Endothelial cell of umbilical vein (primary cell): ENCODE results near the gene CHST3. TPM values are rescaled to one million over a fixed set of nuclear protein-coding genes. Genes with fewer than 3 reads are reported as not detected.

ENCODE experiments used
- BruUV-seq: library from RNA; stranded (reverse); fragments of 400-500 nt; replicated peaks from 2 replicates; lab custom pipeline; 2021; lab: Mats Ljungman, UMichigan
- CTCF ChIA-PET: fragments of 300-600, 350-600 bp; sonication (Branson Sonifier 250); formaldehyde crosslinking; loops from one replicate; lab custom pipeline; 2021; ENCODE audit warnings: antibody characterized with exemption, inconsistent platforms; lab: Charles Lee
- POLR2A ChIA-PET: fragments of 300-600, 350-600 bp; sonication (Branson Sonifier 250); formaldehyde crosslinking; loops from one replicate; lab custom pipeline; 2021; ENCODE audit warnings: antibody characterized with exemption, inconsistent platforms; lab: Charles Lee
- DNase-seq: peaks from one replicate; pipeline ENCODE4 v3.0.0-alpha.2; 2011; ENCODE audit warnings: low read depth, low spot score
- FAIRE-seq: peaks from 2 replicates; lab custom pipeline; 2011; peaks lifted over from hg19 to GRCh38; lab: Jason Lieb, UNC
- H2AFZ ChIP-seq: 2 replicates; pipeline ENCODE4 v1.6.0; 2012; ENCODE audit warnings: low read depth, low read length, control low read depth, inconsistent platforms
- H3K27ac ChIP-seq: 2 replicates; pipeline ENCODE4 v1.5.1; 2011; ENCODE audit warnings: low read depth, mild to moderate bottlenecking, control low read depth, low read length, moderate library complexity; ENCODE audit not compliant: insufficient read depth
- H3K27me3 ChIP-seq, 2 experiments: 2 replicates each; pipeline versions ENCODE4 v1.6.0 to v1.6.1; 2011; ENCODE audit warnings: low read length in 2 of 2, mixed read lengths in 1 of 2; ENCODE audit not compliant: control insufficient read depth in 2 of 2, insufficient read depth in 2 of 2
- H3K36me3 ChIP-seq, 2 experiments: 2 replicates in 1 of 2; 3 replicates in 1 of 2; pipeline ENCODE4 v1.5.1; 2011; ENCODE audit warnings: low read length in 2 of 2, mild to moderate bottlenecking in 1 of 2, moderate library complexity in 1 of 2; ENCODE audit not compliant: control insufficient read depth in 2 of 2, insufficient read depth in 2 of 2; ENCODE audit errors: extremely low read depth in 1 of 2
- H3K4me1 ChIP-seq: 3 replicates; pipeline ENCODE4 v1.5.1; 2011; ENCODE audit warnings: mild to moderate bottlenecking, low read length; ENCODE audit not compliant: control insufficient read depth, insufficient read depth; ENCODE audit errors: extremely low read depth
- H3K4me2 ChIP-seq: 2 replicates; pipeline ENCODE4 v1.6.1; 2011; ENCODE audit warnings: low read length, control low read depth, mixed read lengths; ENCODE audit not compliant: insufficient read depth
- H3K4me3 ChIP-seq, 3 experiments: fragments of 200-600 bp in 1 of 3; sonication (generic), shearing (Covaris generic) in 1 of 3; replicated peaks in 1 of 3; 2 replicates each; pipeline ENCODE4 v1.5.1; 2011 to 2016; ENCODE audit warnings: control low read depth in 3 of 3, low read length in 3 of 3, mild to moderate bottlenecking in 2 of 3, inconsistent platforms in 1 of 3, low read depth in 1 of 3, moderate library complexity in 1 of 3; ENCODE audit not compliant: insufficient read depth in 1 of 3
- H3K79me2 ChIP-seq: 2 replicates; pipeline ENCODE4 v1.6.0; 2012; ENCODE audit warnings: low read length, inconsistent platforms; ENCODE audit not compliant: control insufficient read depth, insufficient read depth
- H3K9ac ChIP-seq: replicated peaks from 2 replicates; pipeline ENCODE3; 2011; ENCODE audit warnings: low read length, control low read depth; ENCODE audit not compliant: insufficient read depth; ENCODE audit errors: extremely low read depth
- H3K9me1 ChIP-seq: replicated peaks from 3 replicates; pipeline ENCODE4 v1.6.0; 2011; ENCODE audit warnings: mild to moderate bottlenecking, low read length; ENCODE audit not compliant: control insufficient read depth, insufficient read depth; ENCODE audit errors: extremely low read depth
- H3K9me3 ChIP-seq: replicated peaks from 2 replicates; pipeline ENCODE4 v1.5.1; 2012; ENCODE audit warnings: low read length, inconsistent platforms; ENCODE audit not compliant: control insufficient read depth, insufficient read depth
- H4K20me1 ChIP-seq: replicated peaks from 2 replicates; pipeline ENCODE3; 2011; ENCODE audit warnings: mild to moderate bottlenecking, low read length; ENCODE audit not compliant: control insufficient read depth, insufficient read depth; ENCODE audit errors: extremely low read depth
- EZH2 ChIP-seq: IDR thresholded peaks from 2 replicates; pipeline ENCODE4 v1.6.1; 2012; ENCODE audit warnings: borderline replicate concordance, low read depth, mild to moderate bottlenecking, moderate library complexity, low read length, inconsistent platforms; ENCODE audit not compliant: severe bottlenecking
- FOS ChIP-seq: IDR thresholded peaks from 2 replicates; pipeline ENCODE4 v1.6.1; 2011; ENCODE audit warnings: mild to moderate bottlenecking, low read length, moderate library complexity, borderline replicate concordance; ENCODE audit not compliant: insufficient read depth
- GATA2 ChIP-seq: IDR thresholded peaks from 2 replicates; pipeline ENCODE4 v1.7.0; 2011; ENCODE audit warnings: low read depth, mild to moderate bottlenecking, moderate library complexity, mixed read lengths, low read length; ENCODE audit not compliant: insufficient read length, insufficient read depth
- JUN ChIP-seq: IDR thresholded peaks from 2 replicates; pipeline ENCODE4 v1.6.1; 2011; ENCODE audit warnings: borderline replicate concordance, low read depth; ENCODE audit not compliant: insufficient read length, insufficient read depth
- MYC ChIP-seq: IDR thresholded peaks from one replicate; pipeline ENCODE4 v1.6.1; 2011; ENCODE audit warnings: mild to moderate bottlenecking, low read depth, low read length
- POLR2A ChIP-seq: IDR thresholded peaks from 2 replicates; pipeline ENCODE4 v1.6.1; 2012; ENCODE audit warnings: low read depth, mild to moderate bottlenecking, control low read depth, low read length
- POLR2AphosphoS5 ChIP-seq: IDR thresholded peaks from 2 replicates; pipeline ENCODE4 v1.6.1; 2012; ENCODE audit warnings: low read depth, mild to moderate bottlenecking, control low read depth, low read length, moderate library complexity; ENCODE audit not compliant: insufficient read depth
- dilution Hi-C: fragments of 300-500 bp; cut with MboI; formaldehyde crosslinking; loops from one replicate; pipeline ENCODE4 v1.15.0; 2019; ENCODE audit warnings: low sequenced_read_pairs; ENCODE audit not compliant: extremely low pct_ligation_motif_present
- intact Hi-C: fragments of 100-400 bp; cut with micrococcal nuclease; formaldehyde crosslinking; loops from one replicate; pipeline ENCODE4 v1.10.0; 2022
- polyA plus RNA-seq, 4 experiments: library from polyadenylated mRNA; depleted of rRNA in 3 of 4; stranded (reverse) in 3 of 4; unstranded in 1 of 4; fragments of >200 nt; gene quantifications; 2 replicates each; pipeline versions ENCODE4 v1.2.1 to v1.2.3, GENCODE V29; 2011 to 2012; ENCODE audit warnings: missing spikeins in 1 of 4
- total RNA-seq: library from RNA; stranded (reverse); gene quantifications from 2 replicates; pipeline ENCODE4 v1.2.3, GENCODE V29; 2021
- TF ChIP-seq, protein P1 (sequence below): IDR thresholded peaks from 2 replicates; pipeline ENCODE4 v1.6.1; 2011; ENCODE audit not compliant: insufficient read depth, insufficient read length
- TF ChIP-seq, protein P2 (sequence below), 2 donors: IDR thresholded peaks; 1 replicate in 1 of 2; 2 replicates in 1 of 2; pipeline ENCODE4 v1.5.1; 2011; ENCODE audit warnings: low read length in 2 of 2, mild to moderate bottlenecking in 2 of 2, moderate library complexity in 2 of 2, control low read depth in 1 of 2, inconsistent platforms in 1 of 2, low read depth in 1 of 2; ENCODE audit not compliant: insufficient read depth in 1 of 2; ENCODE audit errors: extremely low read depth in 1 of 2

Gene CHST3
- total and polyA plus RNA-seq, 2 donors (not counting 3 experiments of a cell fraction or from before 2014, with no cell fraction given) = 5.5 to 11.5 TPM

DNA sequence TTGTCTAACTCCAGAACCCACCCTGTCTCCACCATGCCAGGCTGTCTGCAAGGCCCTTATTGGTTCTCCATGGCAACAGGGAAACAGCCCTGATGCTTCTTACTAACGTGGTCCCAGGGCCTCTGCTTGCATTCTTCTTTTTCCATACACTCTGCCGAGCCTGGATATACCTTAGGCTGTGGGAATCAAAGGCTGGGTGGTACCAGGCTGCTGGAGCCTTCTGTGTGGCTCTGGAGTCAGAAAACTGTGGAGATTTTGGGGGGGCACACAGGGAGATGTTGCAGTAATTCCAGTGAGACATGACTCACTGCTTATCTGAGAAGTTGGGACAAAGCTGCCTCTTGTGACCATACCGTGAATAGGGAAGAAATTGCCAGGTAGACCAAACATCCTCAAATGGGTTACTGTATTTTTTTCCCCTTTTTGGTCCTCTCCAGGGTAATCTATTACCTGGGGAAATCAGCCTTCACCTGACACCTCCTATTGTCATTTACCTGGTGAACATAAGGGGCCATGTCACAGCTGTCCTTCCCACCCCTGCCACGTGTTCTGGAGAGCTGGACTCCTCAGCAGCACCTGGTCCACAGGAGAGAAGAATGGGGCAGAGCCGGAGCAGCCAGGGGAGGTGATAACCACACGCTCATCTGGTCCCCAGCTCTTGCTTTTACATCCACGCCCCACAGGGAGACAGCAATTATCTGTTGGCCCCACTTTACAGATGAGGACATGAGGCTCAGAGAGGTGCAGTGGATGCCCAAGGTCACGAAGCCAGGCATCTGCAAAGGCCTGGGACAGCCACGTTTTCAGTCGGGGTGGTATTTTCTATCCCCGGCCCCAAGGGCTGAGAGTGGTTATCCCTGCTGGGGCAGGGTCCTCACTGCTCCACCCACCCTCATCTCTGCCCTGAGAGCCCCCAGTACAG is 4.6 kb downstream of the CHST3 start:
- POLR2A ChIA-PET = interaction anchor here (0.6 kb wide), 1 partner anchor 74 kb away, joined by 10 read pairs; no protein-coding TSS in a partner anchor
- DNase-seq (no peak), FAIRE-seq (no peak)
- no peak overlapping the region for H3K27ac ChIP-seq
- TF ChIP-seq FOS = no peak
- no peak for TF ChIP-seq EZH2
- TF ChIP-seq, protein P1, sequence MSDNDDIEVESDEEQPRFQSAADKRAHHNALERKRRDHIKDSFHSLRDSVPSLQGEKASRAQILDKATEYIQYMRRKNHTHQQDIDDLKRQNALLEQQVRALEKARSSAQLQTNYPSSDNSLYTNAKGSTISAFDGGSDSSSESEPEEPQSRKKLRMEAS = no peak
- no peak for TF ChIP-seq POLR2AphosphoS5
- TF ChIP-seq, protein P2, sequence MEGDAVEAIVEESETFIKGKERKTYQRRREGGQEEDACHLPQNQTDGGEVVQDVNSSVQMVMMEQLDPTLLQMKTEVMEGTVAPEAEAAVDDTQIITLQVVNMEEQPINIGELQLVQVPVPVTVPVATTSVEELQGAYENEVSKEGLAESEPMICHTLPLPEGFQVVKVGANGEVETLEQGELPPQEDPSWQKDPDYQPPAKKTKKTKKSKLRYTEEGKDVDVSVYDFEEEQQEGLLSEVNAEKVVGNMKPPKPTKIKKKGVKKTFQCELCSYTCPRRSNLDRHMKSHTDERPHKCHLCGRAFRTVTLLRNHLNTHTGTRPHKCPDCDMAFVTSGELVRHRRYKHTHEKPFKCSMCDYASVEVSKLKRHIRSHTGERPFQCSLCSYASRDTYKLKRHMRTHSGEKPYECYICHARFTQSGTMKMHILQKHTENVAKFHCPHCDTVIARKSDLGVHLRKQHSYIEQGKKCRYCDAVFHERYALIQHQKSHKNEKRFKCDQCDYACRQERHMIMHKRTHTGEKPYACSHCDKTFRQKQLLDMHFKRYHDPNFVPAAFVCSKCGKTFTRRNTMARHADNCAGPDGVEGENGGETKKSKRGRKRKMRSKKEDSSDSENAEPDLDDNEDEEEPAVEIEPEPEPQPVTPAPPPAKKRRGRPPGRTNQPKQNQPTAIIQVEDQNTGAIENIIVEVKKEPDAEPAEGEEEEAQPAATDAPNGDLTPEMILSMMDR (IDR thresholded peaks at IDR 0.05; ENCODE audit: extremely low read depth in 1 of 2, insufficient read depth in 1 of 2, low read depth in 1 of 2, low read length in 2 of 2) = no peak
- no peak for TF ChIP-seq JUN
- TF ChIP-seq POLR2A = no peak
- no peak for TF ChIP-seq MYC
- TF ChIP-seq GATA2 = no peak
- no peaks in the 10 kb centered on the region for H4K20me1 ChIP-seq
- H3K4me3 ChIP-seq = no peak overlapping the region
- intact Hi-C loops (no loop called here), dilution Hi-C loops (no loop called here)
- CTCF ChIA-PET = interaction anchor here (1.3 kb wide), 1 partner anchor 81 kb away, joined by 9 read pairs; no protein-coding TSS in a partner anchor
- no peaks in the 10 kb centered on the region for H3K9me3 ChIP-seq
- H3K4me1 ChIP-seq = peaks cover 19% of the 10 kb centered on the region
- H3K9ac ChIP-seq = no peak overlapping the region
- no peaks in the 10 kb centered on the region for H3K36me3 ChIP-seq
- H2AFZ ChIP-seq = no peak overlapping the region
- peaks cover 37% of the 10 kb centered on the region for H3K79me2 ChIP-seq
- BruUV-seq = no TSS peak
- H3K4me2 ChIP-seq = no peak overlapping the region
- no peaks in the 10 kb centered on the region for H3K27me3 ChIP-seq
- no peaks in the 10 kb centered on the region for H3K9me1 ChIP-seq
